PFSK-1 (cell line): ENCODE results near the gene EML1.

Experiments
- FOXP2 ChIP-seq: optimal IDR thresholded peaks from 2 replicates; pipeline ENCODE3; 2011; ENCODE audit warnings: borderline replicate concordance, control low read depth, inconsistent platforms; ENCODE audit not compliant: insufficient read depth; ENCODE audit errors: extremely low read length, extremely low read depth
- POLR2AphosphoS5 ChIP-seq: IDR thresholded peaks from 2 replicates; pipeline ENCODE4 v1.6.1; 2012; ENCODE audit warnings: low read depth, mild to moderate bottlenecking, control low read depth, low read length, moderate library complexity
- SIN3A ChIP-seq: IDR thresholded peaks from 2 replicates; pipeline ENCODE4 v1.6.1; 2012; ENCODE audit warnings: mild to moderate bottlenecking, low read length, moderate library complexity, borderline replicate concordance; ENCODE audit not compliant: insufficient read depth
- TAF1 ChIP-seq: IDR thresholded peaks from 2 replicates; pipeline ENCODE4 v1.6.1; 2012; ENCODE audit warnings: low read length, control low read depth, borderline replicate concordance; ENCODE audit not compliant: insufficient read depth
- TF ChIP-seq, protein P1 (sequence below), 2 experiments: IDR thresholded peaks; 2 replicates each; pipeline versions ENCODE4 v1.6.1 to v1.8.0; 2011 to 2012; ENCODE audit warnings: low read depth in 2 of 2, low read length in 2 of 2, control low read depth in 1 of 2, inconsistent platforms in 1 of 2, mild to moderate bottlenecking in 1 of 2, moderate library complexity in 1 of 2; ENCODE audit not compliant: insufficient read depth in 1 of 2

The EML1 gene

DNA sequence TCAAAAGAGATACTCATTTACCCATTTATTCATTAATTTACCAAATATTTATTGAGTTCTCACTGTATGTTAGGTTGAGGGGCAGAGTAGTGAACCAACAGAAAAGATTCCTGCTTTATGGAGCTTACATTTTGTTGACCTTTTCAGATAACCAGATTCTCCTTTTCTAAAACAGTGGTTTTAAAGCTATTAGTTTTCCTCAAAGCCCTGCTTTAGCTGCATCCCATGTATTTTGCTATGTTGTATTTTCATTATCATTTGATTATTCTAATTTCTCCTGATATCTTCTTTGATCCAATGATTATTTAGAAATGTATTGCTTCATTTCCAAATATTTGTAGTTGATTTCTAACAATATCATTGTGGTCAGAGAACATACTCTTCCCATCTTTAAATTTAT, 53.6 kb downstream of the EML1 start:
- TF ChIP-seq, protein P1, sequence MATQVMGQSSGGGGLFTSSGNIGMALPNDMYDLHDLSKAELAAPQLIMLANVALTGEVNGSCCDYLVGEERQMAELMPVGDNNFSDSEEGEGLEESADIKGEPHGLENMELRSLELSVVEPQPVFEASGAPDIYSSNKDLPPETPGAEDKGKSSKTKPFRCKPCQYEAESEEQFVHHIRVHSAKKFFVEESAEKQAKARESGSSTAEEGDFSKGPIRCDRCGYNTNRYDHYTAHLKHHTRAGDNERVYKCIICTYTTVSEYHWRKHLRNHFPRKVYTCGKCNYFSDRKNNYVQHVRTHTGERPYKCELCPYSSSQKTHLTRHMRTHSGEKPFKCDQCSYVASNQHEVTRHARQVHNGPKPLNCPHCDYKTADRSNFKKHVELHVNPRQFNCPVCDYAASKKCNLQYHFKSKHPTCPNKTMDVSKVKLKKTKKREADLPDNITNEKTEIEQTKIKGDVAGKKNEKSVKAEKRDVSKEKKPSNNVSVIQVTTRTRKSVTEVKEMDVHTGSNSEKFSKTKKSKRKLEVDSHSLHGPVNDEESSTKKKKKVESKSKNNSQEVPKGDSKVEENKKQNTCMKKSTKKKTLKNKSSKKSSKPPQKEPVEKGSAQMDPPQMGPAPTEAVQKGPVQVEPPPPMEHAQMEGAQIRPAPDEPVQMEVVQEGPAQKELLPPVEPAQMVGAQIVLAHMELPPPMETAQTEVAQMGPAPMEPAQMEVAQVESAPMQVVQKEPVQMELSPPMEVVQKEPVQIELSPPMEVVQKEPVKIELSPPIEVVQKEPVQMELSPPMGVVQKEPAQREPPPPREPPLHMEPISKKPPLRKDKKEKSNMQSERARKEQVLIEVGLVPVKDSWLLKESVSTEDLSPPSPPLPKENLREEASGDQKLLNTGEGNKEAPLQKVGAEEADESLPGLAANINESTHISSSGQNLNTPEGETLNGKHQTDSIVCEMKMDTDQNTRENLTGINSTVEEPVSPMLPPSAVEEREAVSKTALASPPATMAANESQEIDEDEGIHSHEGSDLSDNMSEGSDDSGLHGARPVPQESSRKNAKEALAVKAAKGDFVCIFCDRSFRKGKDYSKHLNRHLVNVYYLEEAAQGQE (IDR thresholded peaks at IDR 0.05; ENCODE audit: insufficient read depth in 1 of 2, low read depth in 2 of 2, low read length in 2 of 2) = no peak
- no peak for TF ChIP-seq TAF1
- no peak for TF ChIP-seq POLR2AphosphoS5
- no peak for TF ChIP-seq FOXP2
- TF ChIP-seq SIN3A = no peak

DNA sequence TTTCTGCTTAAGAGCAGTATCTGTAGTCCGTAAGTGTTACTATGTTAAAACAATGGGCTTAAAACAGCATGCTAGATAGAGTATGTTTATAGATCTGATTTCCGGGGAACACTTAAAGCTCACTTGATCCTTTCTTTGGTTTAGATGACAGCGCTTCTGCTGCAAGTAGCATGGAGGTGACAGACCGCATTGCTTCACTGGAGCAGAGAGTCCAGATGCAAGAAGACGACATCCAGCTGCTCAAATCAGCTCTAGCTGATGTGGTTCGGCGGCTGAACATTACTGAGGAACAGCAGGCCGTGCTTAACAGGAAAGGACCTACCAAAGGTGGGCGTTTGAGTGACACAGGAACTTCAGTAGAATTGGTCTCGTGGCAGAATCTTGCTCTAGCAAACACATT, 57.5 kb downstream of the EML1 start:
- TF ChIP-seq SIN3A (no peak), FOXP2 (no peak), TAF1 (no peak), POLR2AphosphoS5 (no peak)
- TF ChIP-seq, protein P1 (IDR thresholded peaks at IDR 0.05; ENCODE audit: insufficient read depth in 1 of 2, low read depth in 2 of 2, low read length in 2 of 2) = no peak

DNA sequence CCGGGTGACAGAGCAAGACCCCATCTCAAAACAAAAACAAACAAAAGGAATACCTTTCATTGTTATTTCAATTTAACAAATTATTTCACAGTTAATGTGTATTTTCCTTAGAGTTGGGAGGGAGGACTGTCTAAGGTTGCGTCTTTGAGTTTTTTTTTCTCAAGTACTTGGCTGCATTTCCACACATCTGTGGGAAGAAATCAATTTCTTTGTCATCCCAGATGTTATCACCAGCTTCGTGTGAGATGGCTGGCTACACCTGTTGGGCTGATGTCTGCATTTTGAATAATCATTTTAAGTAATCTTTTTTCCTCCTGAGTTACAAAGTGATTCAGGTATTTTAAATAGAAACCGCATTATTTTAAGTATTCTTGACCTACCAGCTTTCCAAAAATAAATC, 59.4 kb downstream of the EML1 start:
- TF ChIP-seq TAF1 (no peak), POLR2AphosphoS5 (no peak), FOXP2 (no peak), SIN3A (no peak)
- TF ChIP-seq, protein P1 (IDR thresholded peaks at IDR 0.05; ENCODE audit: insufficient read depth in 1 of 2, low read depth in 2 of 2, low read length in 2 of 2) = no peak

GRCh38 chr14:99853206-99853605, 60.0 kb downstream of the EML1 start:
- TF ChIP-seq SIN3A (no peak), POLR2AphosphoS5 (no peak), TAF1 (no peak), FOXP2 (no peak)
- TF ChIP-seq, protein P1 (IDR thresholded peaks at IDR 0.05; ENCODE audit: insufficient read depth in 1 of 2, low read depth in 2 of 2, low read length in 2 of 2) = no peak

DNA sequence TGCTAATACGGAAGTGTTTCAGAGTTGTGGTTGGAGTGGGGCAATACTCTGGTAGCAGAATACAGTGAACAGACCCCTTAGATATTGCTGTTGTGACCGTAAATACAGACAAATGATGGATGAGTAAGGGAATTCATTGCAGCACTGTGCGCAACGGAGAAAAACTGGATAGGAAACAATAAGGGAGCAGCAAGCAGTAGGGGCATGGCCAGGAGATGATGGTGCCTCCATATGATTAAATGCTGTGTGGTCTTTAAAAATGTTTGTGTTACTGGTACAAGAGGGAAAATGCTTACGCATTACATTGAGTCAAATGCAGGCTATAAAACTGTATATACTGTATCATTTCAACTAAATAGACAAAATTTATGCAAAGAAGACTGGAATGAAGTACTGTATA, 61.6 kb downstream of the EML1 start:
- TF ChIP-seq, protein P1 (IDR thresholded peaks at IDR 0.05; ENCODE audit: insufficient read depth in 1 of 2, low read depth in 2 of 2, low read length in 2 of 2) = no peak
- TF ChIP-seq TAF1 (no peak), POLR2AphosphoS5 (no peak), FOXP2 (no peak), SIN3A (no peak)
